DOHH2 (cell line): ENCODE measurements around the gene JUN.

Source experiments
- H3F3A ChIP-seq: fragments of 200-600 bp; sonication (generic), shearing (Covaris generic); 2 replicates; pipeline ENCODE4 v1.6.0; 2016; ENCODE audit warnings: antibody characterized with exemption, mild to moderate bottlenecking; ENCODE audit not compliant: control insufficient read depth, insufficient read depth
- H3K27ac ChIP-seq: fragments of 200-600 bp; sonication (generic); 2 replicates; pipeline ENCODE4 v1.5.1; 2014; ENCODE audit warnings: low read depth, mild to moderate bottlenecking, low read length, moderate library complexity
- H3K27me3 ChIP-seq: fragments of 200-600 bp; sonication (generic); 2 replicates; pipeline ENCODE4 v1.6.1; 2014; ENCODE audit warnings: mild to moderate bottlenecking, low read length, mixed read lengths; ENCODE audit not compliant: control insufficient read depth
- H3K36me3 ChIP-seq: fragments of 200-600 bp; sonication (generic); 2 replicates; pipeline ENCODE4 v1.6.1; 2014; ENCODE audit warnings: mild to moderate bottlenecking, low read length, moderate library complexity, mixed read lengths; ENCODE audit not compliant: control insufficient read depth
- H3K4me1 ChIP-seq: fragments of 200-600 bp; sonication (generic); 2 replicates; pipeline ENCODE4 v1.6.1; 2014; ENCODE audit warnings: mild to moderate bottlenecking, low read length, mixed read lengths; ENCODE audit not compliant: control insufficient read depth
- H3K4me2 ChIP-seq: fragments of 200-600 bp; sonication (generic); 2 replicates; pipeline ENCODE4 v1.6.0; 2014; ENCODE audit warnings: mild to moderate bottlenecking, low read length, moderate library complexity
- H3K4me3 ChIP-seq: fragments of 200-600 bp; sonication (generic); 2 replicates; pipeline ENCODE4 v1.5.1; 2014; ENCODE audit warnings: mild to moderate bottlenecking, low read length, mixed read lengths
- H3K79me2 ChIP-seq: fragments of 200-600 bp; sonication (generic); 2 replicates; pipeline ENCODE4 v1.6.1; 2014; ENCODE audit warnings: mild to moderate bottlenecking, low read length, mixed read lengths; ENCODE audit not compliant: control insufficient read depth
- H3K9me2 ChIP-seq: fragments of 200-600 bp; sonication (generic); replicated peaks from 2 replicates; pipeline ENCODE4 v1.6.1; 2014; ENCODE audit warnings: mild to moderate bottlenecking, low read length, mixed read lengths; ENCODE audit not compliant: control insufficient read depth
- H3K9me3 ChIP-seq: fragments of 200-600 bp; sonication (generic); 2 replicates; pipeline ENCODE4 v1.6.1; 2014; ENCODE audit warnings: antibody characterized with exemption, low read length, mixed read lengths; ENCODE audit not compliant: control insufficient read depth, insufficient read depth
- H4K20me1 ChIP-seq: fragments of 200-600 bp; sonication (generic); 2 replicates; pipeline ENCODE4 v1.6.0; 2014; ENCODE audit warnings: low read depth, mild to moderate bottlenecking, antibody characterized with exemption, low read length, moderate library complexity; ENCODE audit not compliant: control insufficient read depth, insufficient read depth
- CTCF ChIP-seq: fragments of 200-600 bp; sonication (generic); IDR thresholded peaks from one replicate; pipeline ENCODE4 v1.5.1; 2014; ENCODE audit warnings: antibody characterized with exemption, mild to moderate bottlenecking, low read depth, low read length; ENCODE audit not compliant: poor library complexity, severe bottlenecking
- EZH2phosphoT487 ChIP-seq: fragments of 200-600 bp; sonication (generic); IDR thresholded peaks from 2 replicates; pipeline ENCODE4 v1.6.1; 2017; ENCODE audit warnings: borderline replicate concordance, mild to moderate bottlenecking, antibody characterized with exemption, low read length, moderate library complexity, mixed read lengths

The JUN gene

GRCh38 chr1:58749646-58750045 lies 34.2 kb downstream of the JUN start:
- H3K79me2 ChIP-seq: no peaks in the 10 kb centered on the region
- H3K27ac ChIP-seq: no peak overlapping the region
- H3K9me2 ChIP-seq: no peaks in the 10 kb centered on the region
- H3F3A ChIP-seq: no peaks in the 10 kb centered on the region
- no peak for TF ChIP-seq CTCF
- no peak for TF ChIP-seq EZH2phosphoT487
- H3K27me3 ChIP-seq: peaks cover 20% of the 10 kb centered on the region
- H4K20me1 ChIP-seq: no peaks in the 10 kb centered on the region
- H3K36me3 ChIP-seq: no peaks in the 10 kb centered on the region
- H3K4me2 ChIP-seq: no peak overlapping the region
- no peak overlapping the region for H3K4me3 ChIP-seq
- no peaks in the 10 kb centered on the region for H3K9me3 ChIP-seq
- no peaks in the 10 kb centered on the region for H3K4me1 ChIP-seq

DNA sequence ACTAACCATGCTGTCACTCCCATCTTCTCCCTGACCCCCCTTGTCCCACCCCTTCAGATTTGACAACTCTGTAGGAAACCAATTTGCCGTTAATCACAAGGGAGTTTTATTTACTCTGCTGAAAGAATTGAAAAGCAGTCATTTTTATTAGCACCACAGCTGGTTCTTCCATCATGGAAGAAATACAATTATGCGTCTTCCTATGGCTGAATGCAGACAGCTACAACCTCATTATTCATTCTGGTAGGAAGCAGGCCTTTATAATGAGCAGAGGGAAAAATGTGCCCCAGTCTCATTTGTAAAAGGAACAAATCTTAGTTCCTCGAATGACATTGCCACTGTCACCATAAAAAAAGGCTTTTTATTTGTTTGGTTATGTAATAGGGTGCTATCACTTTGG lies 35.2 kb downstream of the JUN start:
- H3K4me3 ChIP-seq: no peak overlapping the region
- H3K4me2 ChIP-seq: no peak overlapping the region
- no peaks in the 10 kb centered on the region for H3K79me2 ChIP-seq
- no peaks in the 10 kb centered on the region for H3K9me3 ChIP-seq
- no peaks in the 10 kb centered on the region for H3K9me2 ChIP-seq
- no peaks in the 10 kb centered on the region for H3K4me1 ChIP-seq
- no peak for TF ChIP-seq CTCF
- TF ChIP-seq EZH2phosphoT487: no peak
- no peaks in the 10 kb centered on the region for H4K20me1 ChIP-seq
- H3K27ac ChIP-seq: no peak overlapping the region
- no peaks in the 10 kb centered on the region for H3F3A ChIP-seq
- peaks cover 28% of the 10 kb centered on the region for H3K27me3 ChIP-seq
- no peaks in the 10 kb centered on the region for H3K36me3 ChIP-seq

GRCh38 chr1:58746757-58747156 lies 37.1 kb downstream of the JUN start:
- H3K27me3 ChIP-seq: peaks cover 30% of the 10 kb centered on the region
- H3K27ac ChIP-seq: no peak overlapping the region
- H3K4me3 ChIP-seq: no peak overlapping the region
- H3K4me1 ChIP-seq: no peaks in the 10 kb centered on the region
- no peaks in the 10 kb centered on the region for H3K79me2 ChIP-seq
- TF ChIP-seq EZH2phosphoT487 (no peak), CTCF (no peak)
- no peaks in the 10 kb centered on the region for H3K36me3 ChIP-seq
- H3F3A ChIP-seq: no peaks in the 10 kb centered on the region
- no peaks in the 10 kb centered on the region for H3K9me3 ChIP-seq
- no peaks in the 10 kb centered on the region for H4K20me1 ChIP-seq
- H3K9me2 ChIP-seq: no peaks in the 10 kb centered on the region
- H3K4me2 ChIP-seq: no peak overlapping the region

- Histone ChIP-seq H3K4me1 (no peaks in the 10 kb centered on the region), H3K36me3 (no peaks in the 10 kb centered on the region), H3K9me3 (no peaks in the 10 kb centered on the region), H3K27ac (no peak overlapping the region), H3K4me2 (no peak overlapping the region), H3K9me2 (no peaks in the 10 kb centered on the region), H3K79me2 (no peaks in the 10 kb centered on the region), H3K4me3 (no peak overlapping the region), H4K20me1 (no peaks in the 10 kb centered on the region), H3F3A (no peaks in the 10 kb centered on the region), H3K27me3 (peaks cover 30% of the 10 kb centered on the region)
- TF ChIP-seq EZH2phosphoT487 (no peak), CTCF (no peak)
These were observed 37.7 kb downstream of the JUN start for GRCh38 chr1:58746182-58746581.
